Psoas muscle (tissue), 8 donors: Measurements from ENCODE around the gene SIRT7. TPM values are rescaled to one million over a fixed set of nuclear protein-coding genes. Genes with fewer than 3 reads are reported as not detected.

Experiments
- ATAC-seq, 4 donors: fragments of 200-7000 bp; cut with Tn5 transposase; one replicate each; pipeline ENCODE4 v1.9.1; 2020; ENCODE audit warnings: moderate library complexity in 3 of 4, mild to moderate bottlenecking in 2 of 4
- DNase-seq, 2 donors: peaks; one replicate each; pipeline ENCODE4 v3.0.0-alpha.2; 2020
- H3K27ac ChIP-seq: fragments of 200-600 bp; one replicate; pipeline ENCODE4 v1.8.0; 2022
- H3K27me3 ChIP-seq, 3 donors: fragments of 200-600 bp in 1 of 3; one replicate each; pipeline versions ENCODE4 v1.6.1 to v1.8.0; 2013 to 2022; ENCODE audit warnings: low read length in 2 of 3, mild to moderate bottlenecking in 2 of 3, moderate library complexity in 1 of 3; ENCODE audit not compliant: insufficient read depth in 3 of 3
- H3K36me3 ChIP-seq, 2 donors: fragments of 200-600 bp in 1 of 2; one replicate each; pipeline versions ENCODE4 v1.6.1 to v1.8.0; 2013 to 2022; ENCODE audit warnings: low read depth in 1 of 2, mild to moderate bottlenecking in 1 of 2, moderate library complexity in 1 of 2; ENCODE audit not compliant: insufficient read depth in 1 of 2
- H3K4me1 ChIP-seq: fragments of 200-600 bp; one replicate; pipeline ENCODE4 v1.8.0; 2022
- H3K4me3 ChIP-seq: fragments of 200-600 bp; one replicate; pipeline ENCODE4 v1.8.0; 2022; ENCODE audit warnings: mild to moderate bottlenecking
- H3K9me3 ChIP-seq: fragments of 200-600 bp; one replicate; pipeline ENCODE4 v1.8.0; 2022
- CTCF ChIP-seq: fragments of 200-600 bp; IDR thresholded peaks from one replicate; pipeline ENCODE4 v1.8.0; 2022; ENCODE audit warnings: antibody characterized with exemption
- WGBS, 3 donors: extraction: QIAGEN DNeasy Blood & Tissue Kit; methylation state at CpG; one replicate each; pipeline versions ENCODE4 v1.1.6 to v1.1.7; 2013; 5-methylcytosine and 5-hydroxymethylcytosine counted together
- intact Hi-C, 2 donors: fragments of 100-400 bp; cut with DNase I; formaldehyde crosslinking; loops; one replicate each; pipeline versions ENCODE4 v1.11.0 to v1.14.2; 2022
- polyA plus RNA-seq, 3 donors: library from polyadenylated mRNA; stranded (reverse); fragments of 200-250 nt; gene quantifications; one replicate each; pipeline ENCODE4 v1.2.3, GENCODE V29; 2013
- total RNA-seq, 4 donors: library from RNA; stranded (reverse); fragmentation: NEBNext Ultra II Directional in 2 of 4; extraction: Animal tissue kit (Norgen Biotek cat#: 25700) in 2 of 4; gene quantifications; one replicate each; pipeline versions ENCODE4 v1.2.1 to v1.2.4, GENCODE V29; 2021 to 2023
- donor health status: healthy with polysubstance abuse.
- donor health status: DM: no; HTN: no; CAD: no; lungs with moderate emphysema.
- donor health status: Bipolar disorder and iron deficiency.
- donor health status: healthy.
- donor health status: DM: yes; HTN: yes; CAD: no.
- donor health status: DM: no; HTN: no; CAD: no.
- donor health status: DM: no; HTN: no; CAD: no.
- donor health status: DM: yes; HTN: yes; CAD: no.

Gene SIRT7
- total and polyA plus RNA-seq, 7 donors = 3.9 to 14.2 (median 7.6) TPM

DNA sequence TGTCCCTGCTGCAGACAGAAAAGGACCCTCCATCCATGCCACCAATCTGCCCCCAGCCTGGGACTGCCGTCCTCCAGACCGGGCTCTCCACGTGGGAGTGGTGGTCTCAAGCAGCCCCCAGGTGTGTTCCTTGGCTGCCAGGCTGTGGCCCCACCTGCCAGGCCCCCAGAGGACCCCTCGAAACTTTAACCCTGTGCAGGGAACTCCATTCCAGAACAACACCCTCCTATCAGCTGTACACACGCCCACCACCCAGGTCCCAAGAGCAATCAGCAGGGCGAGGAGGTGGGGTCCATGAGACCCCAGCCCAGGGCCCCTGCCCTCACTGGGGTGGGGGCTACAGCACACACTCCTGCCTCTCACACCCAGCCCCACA, 17.7 kb upstream of the SIRT7 start:
- no peaks in the 10 kb centered on the region for H3K27me3 ChIP-seq
- WGBS, 3 donors = 83 to 88% (median 87%) methylated on average over 6 of the region's 6 CpGs

GRCh38 chr17:81934850-81935708, 17.1 kb upstream of the SIRT7 start:
- no peak for ATAC-seq
- Histone ChIP-seq H3K9me3 (no peaks in the 10 kb centered on the region), H3K27ac (no peak overlapping the region), H3K36me3 (peaks cover 0 to 6% of the 10 kb centered on the region in 2 donors), H3K4me3 (no peak overlapping the region), H3K4me1 (peaks cover 23% of the 10 kb centered on the region), H3K27me3 (no peaks in the 10 kb centered on the region)
- peak in 1 of 2 donors; percentile 13 for DNase-seq
- intact Hi-C loops = loop anchor here in 1 of 2 donors (5.0 kb wide), 1 partner anchor 68 kb away; no protein-coding TSS in a partner anchor
- no peak for TF ChIP-seq CTCF
- 84 to 89% (median 88%) methylated on average over 38 of the region's 38 CpGs for WGBS, 3 donors

More for the DNA sequence above, 17.7 kb upstream of the SIRT7 start:
- Histone ChIP-seq H3K27ac (no peak overlapping the region), H3K4me3 (no peak overlapping the region), H3K9me3 (no peaks in the 10 kb centered on the region), H3K36me3 (peaks cover 0 to 6% of the 10 kb centered on the region in 2 donors), H3K4me1 (peaks cover 23% of the 10 kb centered on the region)
- no peak for TF ChIP-seq CTCF
- ATAC-seq (no peak), DNase-seq (no peak)
- intact Hi-C loops = loop anchor here in 1 of 2 donors (5.0 kb wide), 1 partner anchor 68 kb away; no protein-coding TSS in a partner anchor

GRCh38 chr17:81934098-81934757, 16.3 kb upstream of the SIRT7 start:
- TF ChIP-seq CTCF = no peak
- Histone ChIP-seq H3K4me1 (peaks cover 23% of the 10 kb centered on the region), H3K4me3 (no peak overlapping the region), H3K27me3 (no peaks in the 10 kb centered on the region), H3K36me3 (peaks cover 0 to 6% of the 10 kb centered on the region in 2 donors), H3K9me3 (no peaks in the 10 kb centered on the region), H3K27ac (no peak overlapping the region)
- intact Hi-C loops = no loop called here
- ATAC-seq (no peak), DNase-seq (no peak)
- WGBS, 3 donors = 77 to 87% (median 80%) methylated on average over 23 of the region's 23 CpGs

- 82 to 89% (median 85%) methylated on average over 14 of the region's 14 CpGs for WGBS, 3 donors
- Histone ChIP-seq H3K9me3 (no peaks in the 10 kb centered on the region), H3K4me1 (peaks cover 13% of the 10 kb centered on the region)
Observed at GRCh38 chr17:81933178-81933699, 15.3 kb upstream of the SIRT7 start.

More at GRCh38 chr17:81933178-81933699, 15.3 kb upstream of the SIRT7 start:
- no peak for DNase-seq
- H3K36me3 ChIP-seq = peaks cover 0 to 3% of the 10 kb centered on the region in 2 donors
- H3K27ac ChIP-seq = no peak overlapping the region
- intact Hi-C loops = no loop called here
- ATAC-seq = no peak
- H3K27me3 ChIP-seq = no peaks in the 10 kb centered on the region
- no peak for TF ChIP-seq CTCF
- H3K4me3 ChIP-seq = no peak overlapping the region
